K562 (cell line): ENCODE data around the gene GHRL. TPM values are rescaled to one million over a fixed set of nuclear protein-coding genes. Genes with fewer than 3 reads are reported as not detected.

Experiments
- ATAC-seq: fragments of 200-7000 bp; cut with Tn5 transposase; 3 replicates; pipeline ENCODE4 v1.9.1; 2020; ENCODE audit warnings: moderate library complexity
- BruUV-seq: library from RNA; stranded (reverse); fragments of 400-500 nt; replicated peaks from 2 replicates; lab custom pipeline; 2021; lab: Mats Ljungman, UMichigan
- CTCF ChIA-PET: fragments of 300-600 bp; formaldehyde crosslinking; extraction: SDS; loops from one replicate; lab custom pipeline; 2021; ENCODE audit warnings: low intra/inter-chr PET ratio; lab: Yijun Ruan, JAX
- POLR2A ChIA-PET: fragments of 300-600, 350-650 bp; sonication (Branson Sonifier 250); formaldehyde crosslinking; extraction: SDS; loops from one replicate; lab custom pipeline; 2021; ENCODE audit warnings: antibody characterized with exemption, inconsistent platforms; lab: Yijun Ruan, JAX
- DNase-seq, 4 experiments: peaks; one replicate each; pipeline versions ENCODE4 v3.0.0 to v3.0.0-alpha.2; 2011 to 2018; ENCODE audit warnings: low spot score in 3 of 4, mixed read lengths in 3 of 4; ENCODE audit errors: extremely low read depth in 1 of 4
- FAIRE-seq: peaks from 2 replicates; lab custom pipeline; 2011; peaks lifted over from hg19 to GRCh38; lab: Jason Lieb, UNC
- H2AFZ ChIP-seq: 2 replicates; pipeline ENCODE4 v1.6.0; 2011; ENCODE audit warnings: low read depth, low read length, control low read depth, inconsistent platforms
- H3K27ac ChIP-seq: fragments of 200-600 bp; 3 replicates; pipeline ENCODE4 v1.8.0; 2011; ENCODE audit warnings: low read depth, mild to moderate bottlenecking, control low read depth, inconsistent platforms, low read length, moderate library complexity, mixed read lengths; ENCODE audit errors: extremely low read depth
- H3K27me3 ChIP-seq, 2 experiments: fragments of 300-600 bp in 1 of 2; 2 replicates in 1 of 2; 3 replicates in 1 of 2; pipeline versions ENCODE4 v1.6.0 to v1.8.0; 2011; ENCODE audit warnings: inconsistent platforms in 2 of 2, low read length in 2 of 2, mild to moderate bottlenecking in 1 of 2, mixed read lengths in 1 of 2, moderate library complexity in 1 of 2; ENCODE audit not compliant: control insufficient read depth in 2 of 2, insufficient read depth in 2 of 2
- H3K36me3 ChIP-seq: fragments of 300-600 bp; 3 replicates; pipeline ENCODE4 v1.8.0; 2011; ENCODE audit warnings: mild to moderate bottlenecking, low read length, inconsistent platforms; ENCODE audit not compliant: control insufficient read depth, insufficient read depth
- H3K4me1 ChIP-seq, 2 experiments: fragments of 200-600 bp in 1 of 2; replicated peaks in 1 of 2; 2 replicates in 1 of 2; 3 replicates in 1 of 2; pipeline versions ENCODE4 v1.5.1 to v1.8.0; 2011; ENCODE audit warnings: inconsistent platforms in 2 of 2, low read length in 2 of 2, mild to moderate bottlenecking in 1 of 2, mixed read lengths in 1 of 2, moderate library complexity in 1 of 2; ENCODE audit not compliant: control insufficient read depth in 2 of 2, insufficient read depth in 2 of 2
- H3K4me2 ChIP-seq: 2 replicates; pipeline ENCODE4 v1.6.1; 2011; ENCODE audit warnings: low read length, control low read depth, inconsistent platforms, mixed read lengths; ENCODE audit not compliant: insufficient read depth
- H3K4me3 ChIP-seq: fragments of 200-600 bp; sonication (generic), shearing (Covaris generic); 2 replicates; pipeline ENCODE4 v1.5.1; 2016; ENCODE audit warnings: control low read depth, inconsistent platforms
- H3K79me2 ChIP-seq: fragments of 200-600 bp; 3 replicates; pipeline ENCODE4 v1.8.0; 2011; ENCODE audit warnings: low read length, inconsistent platforms; ENCODE audit not compliant: control insufficient read depth, insufficient read depth
- H3K9ac ChIP-seq, 2 experiments: 2 replicates each; pipeline versions ENCODE4 v1.6.0 to v1.6.1; 2011; ENCODE audit warnings: low read depth in 2 of 2, low read length in 2 of 2, control low read depth in 1 of 2, inconsistent platforms in 1 of 2, mild to moderate bottlenecking in 1 of 2, mixed read lengths in 1 of 2; ENCODE audit not compliant: insufficient read depth in 1 of 2
- H3K9me1 ChIP-seq: one replicate; pipeline ENCODE4 v1.6.0; 2011; ENCODE audit warnings: inconsistent platforms, mild to moderate bottlenecking, low read length, moderate library complexity; ENCODE audit not compliant: control insufficient read depth, insufficient read depth
- H3K9me3 ChIP-seq: replicated peaks from 2 replicates; pipeline ENCODE4 v1.5.1; 2011; ENCODE audit warnings: low read depth, low read length, inconsistent platforms; ENCODE audit not compliant: control insufficient read depth, insufficient read depth
- H4K20me1 ChIP-seq: replicated peaks from 2 replicates; pipeline ENCODE4 v1.6.1; 2011; ENCODE audit warnings: low read length, inconsistent platforms, mixed read lengths; ENCODE audit not compliant: control insufficient read depth, insufficient read depth
- BMI1 ChIP-seq: fragments of 150-350 bp; IDR thresholded peaks from 2 replicates; pipeline ENCODE4 v1.6.1; 2014; ENCODE audit warnings: low read length
- C11orf30 ChIP-seq: fragments of 450-650 bp; IDR thresholded peaks from 2 replicates; pipeline ENCODE4 v1.6.1; 2016; ENCODE audit warnings: low read depth, mild to moderate bottlenecking
- CREM ChIP-seq: IDR thresholded peaks from 2 replicates; pipeline ENCODE4 v1.6.1; 2014; ENCODE audit warnings: antibody characterized with exemption, low read depth
- DEAF1 ChIP-seq: fragments of 450-650 bp; formaldehyde crosslinking; IDR thresholded peaks from 2 replicates; pipeline ENCODE4 v1.4.0; 2020; ENCODE audit warnings: mild to moderate bottlenecking, moderate library complexity
- GMEB1 ChIP-seq: fragments of 250-450 bp; sonication (Bioruptor Pico); IDR thresholded peaks from 2 replicates; pipeline ENCODE4 v1.4.0; 2020; ENCODE audit warnings: mild to moderate bottlenecking
- HMG20B ChIP-seq: fragments of 250-450 bp; sonication (Bioruptor Pico); IDR thresholded peaks from 2 replicates; pipeline ENCODE4 v1.5.0; 2021; ENCODE audit warnings: mild to moderate bottlenecking
- MAZ ChIP-seq, 2 experiments: fragments of 450-650 bp in 1 of 2; sonication (generic) in 1 of 2; formaldehyde crosslinking; IDR thresholded peaks in 1 of 2; conservative IDR thresholded peaks in 1 of 2; 2 replicates each; pipeline versions ENCODE4 v1.4.0 to v1.5.0; 2020; ENCODE audit warnings: mild to moderate bottlenecking in 1 of 2, missing genetic modification reagents in 1 of 2
- MED1 ChIP-seq: sonication (generic); formaldehyde crosslinking; IDR thresholded peaks from 2 replicates; pipeline ENCODE4 v1.8.1; 2023; ENCODE audit warnings: missing genetic modification reagents, borderline replicate concordance
- MTF1 ChIP-seq: fragments of 250-450 bp; sonication (Bioruptor Pico); IDR thresholded peaks from 2 replicates; pipeline ENCODE4 v1.9.0; 2021; ENCODE audit warnings: moderate library complexity, mild to moderate bottlenecking, inconsistent platforms, borderline replicate concordance
- NBN ChIP-seq: fragments of 450-650 bp; IDR thresholded peaks from 2 replicates; pipeline ENCODE4 v1.6.1; 2016; ENCODE audit warnings: low read depth, mild to moderate bottlenecking
- RCOR1 ChIP-seq, 2 experiments: IDR thresholded peaks; 2 replicates each; pipeline ENCODE4 v1.6.1; 2012; ENCODE audit warnings: low read depth in 2 of 2, low read length in 2 of 2, borderline replicate concordance in 1 of 2, improper control_type of control experiment in 1 of 2
- SIN3A ChIP-seq, 2 experiments: fragments of 150-350 bp in 1 of 2; IDR thresholded peaks; 2 replicates each; pipeline ENCODE4 v1.6.1; 2011 to 2016; ENCODE audit warnings: borderline replicate concordance in 2 of 2, low read depth in 2 of 2, low read length in 2 of 2, mild to moderate bottlenecking in 2 of 2, moderate library complexity in 2 of 2; ENCODE audit not compliant: control insufficient read depth in 1 of 2
- SMARCA4 ChIP-seq: fragments of 450-650 bp; IDR thresholded peaks from 2 replicates; pipeline ENCODE4 v1.6.1; 2016
- SMARCE1 ChIP-seq: fragments of 450-650 bp; IDR thresholded peaks from 2 replicates; pipeline ENCODE4 v1.7.1; 2016; ENCODE audit warnings: mild to moderate bottlenecking
- ZFP36 ChIP-seq: fragments of 150-350 bp; IDR thresholded peaks from 2 replicates; pipeline ENCODE4 v1.6.1; 2018; ENCODE audit warnings: low read length, low read depth; ENCODE audit not compliant: partially characterized antibody
- ZNF239 ChIP-seq: fragments of 250-450 bp; sonication (Bioruptor Pico); IDR thresholded peaks from 2 replicates; pipeline ENCODE4 v1.4.0; 2020; ENCODE audit warnings: mild to moderate bottlenecking
- ZNF507 ChIP-seq: conservative IDR thresholded peaks from 2 replicates; pipeline ENCODE4 v1.6.1; 2017; ENCODE audit warnings: missing genetic modification characterization, missing compliant biosample characterization
- WGBS: fragments of 100-300 bp; shearing (Covaris generic); methylation state at CpG from one replicate; pipeline ENCODE4 v1.1.6; 2016; ENCODE audit warnings: low coverage, mixed read lengths; ENCODE audit not compliant: insufficient coverage; ENCODE audit errors: missing lambda C conversion rate; 5-methylcytosine and 5-hydroxymethylcytosine counted together
- in situ Hi-C: fragments of 300-500 bp; cut with MboI; formaldehyde crosslinking; loops from 4 replicates; pipeline ENCODE4 v1.15.0; 2018; ENCODE audit warnings: inconsistent platforms, mixed read lengths
- intact Hi-C: fragments of 100-400 bp; cut with micrococcal nuclease; formaldehyde crosslinking; loops from 2 replicates; pipeline ENCODE4 v1.14.2; 2022
- polyA plus RNA-seq, 8 experiments: library from polyadenylated mRNA; depleted of rRNA in 4 of 8; stranded (reverse) in 5 of 8; unstranded in 3 of 8; fragments of >200 nt; fragmentation: Nextera tagmentation in 2 of 8; fragmentation: Illumina TruSeq in 1 of 8; extraction: Ambion mirVana in 2 of 8; extraction: Trizol in 1 of 8; gene quantifications; 2 replicates each; pipeline versions ENCODE4 v1.2.1 to v1.2.3, GENCODE V29; 2011 to 2014; ENCODE audit warnings: inconsistent platforms in 1 of 8, missing spikeins in 1 of 8
- total RNA-seq, 7 experiments: library from RNA; depleted of rRNA in 6 of 7; stranded (reverse); fragments of >200 nt in 6 of 7; fragmentation: Illumina TruSeq in 2 of 7; extraction: Trizol in 2 of 7; gene quantifications; 2 replicates each; pipeline versions ENCODE4 v1.2.1 to v1.2.3, GENCODE V29; 2011 to 2021; ENCODE audit warnings: low replicate concordance in 1 of 7

GHRL gene
- total and polyA plus RNA-seq, 9 of the 15 experiments (the other 6 are each of a cell fraction or from before 2014, with no cell fraction given): 0.08 to 0.29 (median 0.15) TPM; not detected in 5

DNA sequence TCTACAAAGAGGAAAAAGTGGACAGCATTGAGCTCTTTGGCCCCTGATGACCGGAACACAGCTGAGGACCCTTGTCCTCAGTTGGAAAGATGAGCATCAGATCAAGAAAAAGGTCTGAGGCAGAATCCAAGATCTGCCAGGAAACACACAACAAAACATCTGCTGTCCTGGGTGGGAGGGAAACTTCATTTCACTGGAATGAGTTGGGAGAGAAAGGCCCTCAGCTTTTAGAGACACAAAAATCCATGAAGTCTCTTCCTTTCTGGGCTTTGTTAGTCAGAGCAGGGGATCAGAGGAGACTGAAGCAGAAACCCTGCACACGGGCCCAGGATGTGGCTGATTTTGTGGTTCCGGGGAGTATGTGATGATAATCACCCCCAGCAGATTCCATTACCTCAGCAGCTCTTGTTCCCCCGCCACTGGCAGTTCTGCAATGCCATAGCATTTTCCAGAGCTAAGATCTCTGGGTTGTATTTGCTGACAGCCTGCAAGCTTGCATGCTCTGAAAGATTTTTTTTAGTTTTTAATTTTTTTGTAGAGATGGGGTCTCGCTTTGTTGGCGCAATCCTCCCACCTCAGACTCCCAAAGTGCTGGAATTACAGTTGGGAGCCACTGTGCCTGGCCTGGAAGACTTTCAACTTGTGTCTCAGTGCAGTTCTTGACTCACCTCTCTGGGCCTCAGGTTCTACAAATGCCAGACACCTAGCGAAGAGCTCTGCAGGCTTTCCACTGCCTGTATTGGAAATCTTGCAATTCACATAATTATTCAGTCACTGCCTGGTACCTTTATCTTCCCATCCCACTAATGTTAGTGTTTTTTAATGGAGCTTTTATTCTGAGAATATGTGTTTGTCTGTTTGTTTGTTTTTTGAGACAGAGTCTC, 50.3 kb downstream of the GHRL start:
- Histone ChIP-seq H3K27me3 (no peaks in the 10 kb centered on the region), H2AFZ (peak overlapping the region; percentile 63), H3K4me3 (no peak overlapping the region), H3K9me3 (peaks cover 16% of the 10 kb centered on the region), H4K20me1 (no peaks in the 10 kb centered on the region), H3K9me1 (no peaks in the 10 kb centered on the region), H3K27ac (peak overlapping the region; percentile 52; the same call in 1 of the 3 replicates), H3K9ac (peak overlapping the region in 1 of 2 experiments; percentile 42; a peak in 1 of 4 replicates), H3K36me3 (no peaks in the 10 kb centered on the region), H3K4me1 (peaks cover 0 to 13% of the 10 kb centered on the region in 2 experiments; a peak in 4 of 5 replicates), H3K4me2 (no peak overlapping the region; the same call in 1 of the 2 replicates), H3K79me2 (no peaks in the 10 kb centered on the region)
- intact Hi-C loops: no loop called here
- no TSS peak for BruUV-seq
- ATAC-seq (peak; percentile 86), DNase-seq (peak in 2 of 4 experiments; percentile 59 to 72), FAIRE-seq (peak; percentile 71)
- WGBS: 51% methylated on average over 7 of the region's 7 CpGs
- in situ Hi-C loops: no loop called here
- POLR2A ChIA-PET: interaction anchor here (0.7 kb wide), 1 partner anchor 20 kb away, joined by 3 read pairs; no protein-coding TSS in a partner anchor
- CTCF ChIA-PET: no interaction called here
- TF ChIP-seq ZNF239 (CRISPR knock-in tag): peak; percentile 38
- no peak for TF ChIP-seq HMG20B (CRISPR knock-in tag)
- TF ChIP-seq GMEB1: no peak
- no peak for TF ChIP-seq DEAF1 (CRISPR knock-in tag)
- peak; percentile 53 for TF ChIP-seq CREM
- peak in 1 of 2 experiments; percentile 69; a peak in 2 of 4 replicates for TF ChIP-seq RCOR1 (IDR thresholded peaks at IDR 0.05; ENCODE audit: borderline replicate concordance in 1 of 2, low read depth in 2 of 2, low read length in 2 of 2)
- TF ChIP-seq MED1 (CRISPR knock-in tag): no peak
- no peak for TF ChIP-seq ZNF507 (tag)
- TF ChIP-seq SMARCE1: peak; percentile 74; the same call in 1 of the 2 replicates
- TF ChIP-seq BMI1: no peak
- peak; percentile 25; the same call in 1 of the 2 replicates for TF ChIP-seq NBN
- TF ChIP-seq C11orf30: no peak
- peak; percentile 49; the same call in 1 of the 2 replicates for TF ChIP-seq SMARCA4
- no peak for TF ChIP-seq ZFP36
- TF ChIP-seq MAZ (CRISPR knock-in tag; conservative IDR thresholded peaks at IDR 0.05 in 1 of 2, IDR thresholded peaks at IDR 0.05 in 1 of 2): 0 out of 4 replicates have a peak, but pooled peaks of 1 of the 2 experiments have one; percentile 57
- no peak for TF ChIP-seq MTF1
- no peak for TF ChIP-seq SIN3A (IDR thresholded peaks at IDR 0.05; ENCODE audit: borderline replicate concordance in 2 of 2, control insufficient read depth in 1 of 2, low read depth in 2 of 2, low read length in 2 of 2)
